ENCODE results near the gene YEATS2.
"Not testable (repeated sequence)": the region's sequence is repeated elsewhere in the genome, so short reads cannot be mapped to it uniquely, and the experiment has no call there.

Gene YEATS2

GRCh38 chr3:183734750-183735494 lies 37.3 kb downstream of the YEATS2 start:
- Histone ChIP-seq H3K9ac (ENCODE audit: low read length) (no peak overlapping the region), H4K8ac (ENCODE audit: low read depth, low read length) (no peak overlapping the region), H3K79me2 (ENCODE audit: control insufficient read depth, insufficient read depth, low read length, poor library complexity) (no peaks in the 10 kb centered on the region), H3K79me1 (ENCODE audit: low read length) (no peaks in the 10 kb centered on the region), H2BK120ac (ENCODE audit: insufficient read depth, low read length, poor library complexity) (no peak overlapping the region), H2AK5ac (ENCODE audit: low read length) (no peak overlapping the region), H3K27me3 (ENCODE audit: insufficient read depth, low read length) (no peaks in the 10 kb centered on the region), H4K12ac (ENCODE audit: low read depth, low read length) (no peak overlapping the region), H3K23ac (ENCODE audit: low read length) (no peak overlapping the region), H3K36me3 (ENCODE audit: control insufficient read depth in 1 of 2, insufficient read depth in 2 of 2, low read length in 2 of 2) (peaks cover 13 to 18% of the 10 kb centered on the region in 2 experiments), H3K4ac (ENCODE audit: low read depth, low read length) (no peak overlapping the region), H3K14ac (ENCODE audit: low read length) (no peak overlapping the region), H3K4me1 (ENCODE audit: control insufficient read depth in 1 of 2, insufficient read depth in 2 of 2, low read length in 2 of 2) (peaks cover 0 to 2% of the 10 kb centered on the region in 2 experiments), H3K4me3 (ENCODE audit: low read depth, low read length) (no peak overlapping the region), H3K18ac (ENCODE audit: low read length) (no peak overlapping the region), H3K27ac (ENCODE audit: low read depth, low read length) (no peak overlapping the region), H2AFZ (ENCODE audit: insufficient read depth, low read length, poor library complexity) (no peak overlapping the region), H4K91ac (ENCODE audit: low read depth, low read length) (no peak overlapping the region), H2BK12ac (ENCODE audit: low read length) (no peak overlapping the region), H3K9me3 (ENCODE audit: insufficient read depth, low read depth, low read length) (no peaks in the 10 kb centered on the region), H3K4me2 (ENCODE audit: low read length) (no peak overlapping the region), H2BK5ac (ENCODE audit: low read depth, low read length, poor library complexity) (no peak overlapping the region)
- no peak for DNase-seq
- WGBS (ENCODE audit: extremely low coverage, insufficient coverage, insufficient read length) = no CpG with 5 or more reads among the region's 5 CpGs

- DNase-seq = no peak
- H3K36me3 ChIP-seq (ENCODE audit: control insufficient read depth in 1 of 2, insufficient read depth in 2 of 2, low read length in 2 of 2) = peaks cover 6 to 15% of the 10 kb centered on the region in 2 experiments
- H3K27ac ChIP-seq (ENCODE audit: low read depth, low read length) = no peak overlapping the region
- H4K91ac ChIP-seq (ENCODE audit: low read depth, low read length) = no peak overlapping the region
- H3K79me1 ChIP-seq (ENCODE audit: low read length) = no peaks in the 10 kb centered on the region
- no peak overlapping the region for H2AK5ac ChIP-seq (ENCODE audit: low read length)
- no peak overlapping the region for H3K9ac ChIP-seq (ENCODE audit: low read length)
- no peak overlapping the region for H2AFZ ChIP-seq (ENCODE audit: insufficient read depth, low read length, poor library complexity)
- H2BK5ac ChIP-seq (ENCODE audit: low read depth, low read length, poor library complexity) = no peak overlapping the region
- no peaks in the 10 kb centered on the region for H3K27me3 ChIP-seq (ENCODE audit: insufficient read depth, low read length)
- H2BK120ac ChIP-seq (ENCODE audit: insufficient read depth, low read length, poor library complexity) = no peak overlapping the region
- no peak overlapping the region for H3K4me2 ChIP-seq (ENCODE audit: low read length)
- H3K18ac ChIP-seq (ENCODE audit: low read length) = no peak overlapping the region
- H3K4ac ChIP-seq (ENCODE audit: low read depth, low read length) = no peak overlapping the region
- H4K12ac ChIP-seq (ENCODE audit: low read depth, low read length) = no peak overlapping the region
- no CpG with 5 or more reads among the region's 2 CpGs for WGBS (ENCODE audit: extremely low coverage, insufficient coverage, insufficient read length)
- no peaks in the 10 kb centered on the region for H3K79me2 ChIP-seq (ENCODE audit: control insufficient read depth, insufficient read depth, low read length, poor library complexity)
- H3K23ac ChIP-seq (ENCODE audit: low read length) = no peak overlapping the region
- no peaks in the 10 kb centered on the region for H3K9me3 ChIP-seq (ENCODE audit: insufficient read depth, low read depth, low read length)
- no peak overlapping the region for H3K14ac ChIP-seq (ENCODE audit: low read length)
- H4K8ac ChIP-seq (ENCODE audit: low read depth, low read length) = no peak overlapping the region
- H2BK12ac ChIP-seq (ENCODE audit: low read length) = no peak overlapping the region
- peaks cover 0 to 2% of the 10 kb centered on the region in 2 experiments for H3K4me1 ChIP-seq (ENCODE audit: control insufficient read depth in 1 of 2, insufficient read depth in 2 of 2, low read length in 2 of 2)
- no peak overlapping the region for H3K4me3 ChIP-seq (ENCODE audit: low read depth, low read length)
Observed at GRCh38 chr3:183737116-183737515, 39.5 kb downstream of the YEATS2 start.

GRCh38 chr3:183740154-183740553 lies 42.6 kb downstream of the YEATS2 start:
- H2BK120ac ChIP-seq (ENCODE audit: insufficient read depth, low read length, poor library complexity); H3K4me2 ChIP-seq (ENCODE audit: low read length); H3K18ac ChIP-seq (ENCODE audit: low read length); H3K9me3 ChIP-seq (ENCODE audit: insufficient read depth, low read depth, low read length); DNase-seq; H3K23ac ChIP-seq (ENCODE audit: low read length); H2BK12ac ChIP-seq (ENCODE audit: low read length); H3K14ac ChIP-seq (ENCODE audit: low read length); H3K27me3 ChIP-seq (ENCODE audit: insufficient read depth, low read length); H3K36me3 ChIP-seq (ENCODE audit: control insufficient read depth in 1 of 2, insufficient read depth in 2 of 2, low read length in 2 of 2); H3K9ac ChIP-seq (ENCODE audit: low read length); H3K4me3 ChIP-seq (ENCODE audit: low read depth, low read length); H3K4ac ChIP-seq (ENCODE audit: low read depth, low read length); H4K91ac ChIP-seq (ENCODE audit: low read depth, low read length); H3K79me1 ChIP-seq (ENCODE audit: low read length); H4K12ac ChIP-seq (ENCODE audit: low read depth, low read length); H3K79me2 ChIP-seq (ENCODE audit: control insufficient read depth, insufficient read depth, low read length, poor library complexity); H2BK5ac ChIP-seq (ENCODE audit: low read depth, low read length, poor library complexity); H3K27ac ChIP-seq (ENCODE audit: low read depth, low read length); H2AK5ac ChIP-seq (ENCODE audit: low read length); H2AFZ ChIP-seq (ENCODE audit: insufficient read depth, low read length, poor library complexity); H3K4me1 ChIP-seq (ENCODE audit: control insufficient read depth in 1 of 2, insufficient read depth in 2 of 2, low read length in 2 of 2); H4K8ac ChIP-seq (ENCODE audit: low read depth, low read length): not testable (repeated sequence)
- WGBS (ENCODE audit: extremely low coverage, insufficient coverage, insufficient read length) = no CpG with 5 or more reads among the region's 1 CpG

- Histone ChIP-seq H3K23ac (ENCODE audit: low read length) (no peak overlapping the region), H2BK5ac (ENCODE audit: low read depth, low read length, poor library complexity) (no peak overlapping the region), H4K91ac (ENCODE audit: low read depth, low read length) (no peak overlapping the region), H3K9ac (ENCODE audit: low read length) (no peak overlapping the region), H2BK120ac (ENCODE audit: insufficient read depth, low read length, poor library complexity) (no peak overlapping the region), H2BK12ac (ENCODE audit: low read length) (no peak overlapping the region), H3K4me2 (ENCODE audit: low read length) (no peak overlapping the region), H4K12ac (ENCODE audit: low read depth, low read length) (no peak overlapping the region), H3K14ac (ENCODE audit: low read length) (no peak overlapping the region), H3K9me3 (ENCODE audit: insufficient read depth, low read depth, low read length) (no peaks in the 10 kb centered on the region), H2AK5ac (ENCODE audit: low read length) (no peak overlapping the region), H3K36me3 (ENCODE audit: control insufficient read depth in 1 of 2, insufficient read depth in 2 of 2, low read length in 2 of 2) (peaks cover 6 to 9% of the 10 kb centered on the region in 2 experiments), H3K4me1 (ENCODE audit: control insufficient read depth in 1 of 2, insufficient read depth in 2 of 2, low read length in 2 of 2) (peaks cover 10 to 11% of the 10 kb centered on the region in 2 experiments), H3K18ac (ENCODE audit: low read length) (no peak overlapping the region), H3K4me3 (ENCODE audit: low read depth, low read length) (no peak overlapping the region), H4K8ac (ENCODE audit: low read depth, low read length) (no peak overlapping the region), H2AFZ (ENCODE audit: insufficient read depth, low read length, poor library complexity) (no peak overlapping the region), H3K79me1 (ENCODE audit: low read length) (peaks cover 8% of the 10 kb centered on the region), H3K79me2 (ENCODE audit: control insufficient read depth, insufficient read depth, low read length, poor library complexity) (no peaks in the 10 kb centered on the region), H3K27me3 (ENCODE audit: insufficient read depth, low read length) (no peaks in the 10 kb centered on the region), H3K27ac (ENCODE audit: low read depth, low read length) (no peak overlapping the region), H3K4ac (ENCODE audit: low read depth, low read length) (no peak overlapping the region)
- DNase-seq = no peak
- no CpG with 5 or more reads among the region's 7 CpGs for WGBS (ENCODE audit: extremely low coverage, insufficient coverage, insufficient read length)
Observed at GRCh38 chr3:183743231-183743630, 45.6 kb downstream of the YEATS2 start.
